Measurements from ENCODE around the gene TAPBPL. TPM values are rescaled to one million over a fixed set of nuclear protein-coding genes. Genes with fewer than 3 reads are reported as not detected.
A peak's percentile ranks its signal among the peaks of the same experiment; 100 is the strongest.

TAPBPL gene
- total and polyA plus RNA-seq, 2 of the 13 experiments (the other 11 are each of a cell fraction or from before 2014, with no cell fraction given): 10.0 to 14.5 TPM

- ChIA-PET CTCF (ENCODE audit: low intra/inter-chr PET ratio, low total read pairs) (no interaction called here), POLR2A (interaction anchor here (0.9 to 2.1 kb wide), 4 partner anchors 9 to 36 kb away, joined by 3 to 8 read pairs (median 4); partner anchors contain the start of genes TAPBPL and VAMP1)
- DNase-seq (ENCODE audit: low spot score) (no peak), ATAC-seq (peak; percentile 71), FAIRE-seq (no peak)
- 52% methylated on average over 16 of the region's 17 CpGs for WGBS (ENCODE audit: low lambda C conversion rate)
- H4K20me1 ChIP-seq (ENCODE audit: insufficient read depth, low read length): no peaks in the 10 kb centered on the region
- no peak overlapping the region for H3K27ac ChIP-seq (ENCODE audit: extremely low read length, insufficient read depth, low read length)
- TF ChIP-seq GRHL1 (CRISPR knock-in tag; conservative IDR thresholded peaks at IDR 0.05): no peak
- TF ChIP-seq THYN1 (CRISPR knock-in tag; IDR thresholded peaks at IDR 0.05; ENCODE audit: borderline replicate concordance, low read depth): no peak
- no peak for TF ChIP-seq SNAPC5 (CRISPR knock-in tag; IDR thresholded peaks at IDR 0.05; ENCODE audit: borderline replicate concordance)
- TF ChIP-seq ZNF18 (CRISPR knock-in tag; IDR thresholded peaks at IDR 0.05; ENCODE audit: insufficient replicate concordance): no peak
- no peak for TF ChIP-seq REST (IDR thresholded peaks at IDR 0.05; ENCODE audit: borderline replicate concordance in 1 of 2, low read depth in 1 of 2, low read length in 2 of 2)
- TF ChIP-seq ETV6 (CRISPR knock-in tag; conservative IDR thresholded peaks at IDR 0.05): no peak
- TF ChIP-seq SMYD3 (CRISPR knock-in tag; IDR thresholded peaks at IDR 0.05): no peak
- no peak for TF ChIP-seq IRF9 (CRISPR knock-in tag; IDR thresholded peaks at IDR 0.05; ENCODE audit: borderline replicate concordance)
- TF ChIP-seq DMTF1 (CRISPR knock-in tag; IDR thresholded peaks at IDR 0.05): no peak
- no peak for TF ChIP-seq RARA (CRISPR knock-in tag; IDR thresholded peaks at IDR 0.05)
- intact Hi-C loops (cut with micrococcal nuclease; ENCODE audit: unreplicated experiment): no loop called here
- no peaks in the 10 kb centered on the region; a peak in 2 of 5 replicates for H3K27me3 ChIP-seq (ENCODE audit: control insufficient read depth in 1 of 2, insufficient read depth in 2 of 2, low read length in 2 of 2)
- no peaks in the 10 kb centered on the region for H3K36me3 ChIP-seq (replicated peaks in 1 of 2; ENCODE audit: control insufficient read depth in 1 of 2, insufficient read depth in 2 of 2, low read length in 2 of 2)
- H3K9me3 ChIP-seq (ENCODE audit: low read length): no peaks in the 10 kb centered on the region
- in situ Hi-C loops (cut with HindIII; ENCODE audit: extremely low pct_ligation_motif_present, low pct_unique_long_range_greater_than_20kb): no loop called here
- 0 out of 2 replicates have a peak overlapping the region, but pooled peaks have one; percentile 40 for H3K9ac ChIP-seq (ENCODE audit: insufficient read depth, low read depth, low read length)
- BruUV-seq (replicated peaks): no TSS peak
- H3K79me2 ChIP-seq (ENCODE audit: insufficient read depth, low read length): no peaks in the 10 kb centered on the region
- H2AFZ ChIP-seq (ENCODE audit: low read length): no peak overlapping the region
- H3K4me3 ChIP-seq (replicated peaks in 1 of 3; ENCODE audit: insufficient read depth in 1 of 3, low read depth in 2 of 3, low read length in 3 of 3): peak overlapping the region in 1 of 3 experiments; percentile 26; a peak in 1 of 6 replicates
- H3K4me1 ChIP-seq (ENCODE audit: insufficient read depth, low read length): peaks cover 27% of the 10 kb centered on the region
- H3K4me2 ChIP-seq (ENCODE audit: low read depth, low read length): peak overlapping the region; percentile 66; the same call in 1 of the 2 replicates
Observed at GRCh38 chr12:6434205-6435140, 17.4 kb upstream of the TAPBPL start.

Measured in HepG2 (cell line).